Activated T-cell treated with anti-CD3 and anti-CD28 coated beads, Interleukin-2, amount 50 U/mL, for 72 hours (primary cell): ENCODE data around the gene SIGLEC1. TPM values are rescaled to one million over a fixed set of nuclear protein-coding genes. Genes with fewer than 3 reads are reported as not detected.
A peak's percentile ranks its signal among the peaks of the same experiment; 100 is the strongest.

Experiments used
- ATAC-seq, 2 donors: fragments of 150-1000 bp; cut with Tn5 transposase; replicated peaks in 1 of 2; 2 replicates each; pipeline ENCODE4 v1.10.0; 2021; ENCODE audit warnings: moderate library complexity in 2 of 2, mild to moderate bottlenecking in 1 of 2
- DNase-seq, 2 donors: peaks; one replicate each; pipeline ENCODE4 v3.0.0; 2021 to 2022; ENCODE audit warnings: mixed read lengths in 1 of 2
- H3K27ac Mint-ChIP-seq: one replicate; pipeline ENCODE4 v1.8.0; 2022; ENCODE audit warnings: mild to moderate bottlenecking, moderate library complexity, mixed read lengths
- H3K27me3 Mint-ChIP-seq: one replicate; pipeline ENCODE4 v1.8.0; 2022; ENCODE audit warnings: low read depth, mixed read lengths
- H3K36me3 Mint-ChIP-seq, 2 donors: one replicate each; pipeline ENCODE4 v1.8.0; 2022; ENCODE audit warnings: mixed read lengths in 2 of 2, mild to moderate bottlenecking in 1 of 2; ENCODE audit not compliant: insufficient read depth in 2 of 2
- H3K4me1 Mint-ChIP-seq: one replicate; pipeline ENCODE4 v1.8.0; 2022; ENCODE audit warnings: low read depth, mixed read lengths
- H3K4me3 Mint-ChIP-seq, 2 donors: one replicate each; pipeline ENCODE4 v1.8.0; 2022; ENCODE audit warnings: mild to moderate bottlenecking in 2 of 2, mixed read lengths in 2 of 2, moderate library complexity in 2 of 2
- H3K9me3 Mint-ChIP-seq, 2 donors: one replicate each; pipeline ENCODE4 v1.8.0; 2022; ENCODE audit warnings: mixed read lengths in 2 of 2
- total RNA-seq, 2 donors: library from RNA; stranded (reverse); gene quantifications; one replicate each; pipeline ENCODE4 v1.2.3, GENCODE V29; 2022

SIGLEC1 gene
- total RNA-seq, 2 donors from 2014 or later = 0.02 TPM; not detected in 1

DNA sequence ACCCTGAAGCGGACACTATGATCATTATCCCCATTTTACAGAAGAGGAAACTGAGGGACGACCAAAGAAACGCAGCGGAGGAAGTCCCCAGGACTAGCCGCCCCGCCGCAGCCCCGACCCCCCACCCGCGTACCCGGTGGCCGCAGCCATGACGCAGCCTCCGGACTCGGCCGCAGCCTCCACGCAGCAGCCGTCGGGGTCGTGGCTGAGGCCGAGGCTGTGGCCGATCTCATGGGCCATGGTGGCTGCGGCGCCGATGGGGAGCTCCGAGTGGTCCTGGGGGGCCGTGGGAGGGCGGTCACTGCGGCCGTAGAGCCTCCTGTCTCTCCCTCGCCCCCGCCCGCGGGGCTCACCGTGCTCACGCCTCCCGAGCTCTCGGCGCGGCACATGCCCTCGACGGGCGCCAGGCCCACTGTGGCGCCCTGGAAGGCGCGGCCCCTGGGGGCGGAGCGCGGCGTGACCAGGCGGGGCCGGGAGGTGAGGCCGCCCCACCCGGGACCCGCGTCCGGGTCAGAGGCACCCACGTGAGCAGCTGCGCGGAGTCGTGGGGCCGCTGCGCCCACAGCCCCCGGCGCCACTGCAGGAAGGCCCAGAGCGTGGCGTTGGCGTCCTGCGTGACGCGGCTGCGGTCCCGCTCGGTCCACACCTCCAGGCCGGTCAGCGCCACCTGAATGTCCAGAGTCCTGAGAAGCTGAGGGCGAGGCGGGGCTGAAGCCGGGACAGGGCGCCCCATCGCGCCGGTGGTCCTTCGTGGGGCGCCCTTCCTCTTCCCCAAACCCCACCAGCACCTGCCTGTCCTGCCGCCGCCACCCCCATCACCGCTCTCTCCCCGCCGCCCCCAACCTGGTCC lies 39.0 kb downstream of the SIGLEC1 start:
- H3K4me3 Mint-ChIP-seq = peak overlapping the region; percentile 33 to 39
- DNase-seq (no peak), ATAC-seq (no peak)
- no peaks in the 10 kb centered on the region for H3K9me3 Mint-ChIP-seq
- peaks cover 52% of the 10 kb centered on the region for H3K27me3 Mint-ChIP-seq
- H3K36me3 Mint-ChIP-seq = no peaks in the 10 kb centered on the region
- H3K27ac Mint-ChIP-seq = no peak overlapping the region
- H3K4me1 Mint-ChIP-seq = peaks cover 5% of the 10 kb centered on the region

DNA sequence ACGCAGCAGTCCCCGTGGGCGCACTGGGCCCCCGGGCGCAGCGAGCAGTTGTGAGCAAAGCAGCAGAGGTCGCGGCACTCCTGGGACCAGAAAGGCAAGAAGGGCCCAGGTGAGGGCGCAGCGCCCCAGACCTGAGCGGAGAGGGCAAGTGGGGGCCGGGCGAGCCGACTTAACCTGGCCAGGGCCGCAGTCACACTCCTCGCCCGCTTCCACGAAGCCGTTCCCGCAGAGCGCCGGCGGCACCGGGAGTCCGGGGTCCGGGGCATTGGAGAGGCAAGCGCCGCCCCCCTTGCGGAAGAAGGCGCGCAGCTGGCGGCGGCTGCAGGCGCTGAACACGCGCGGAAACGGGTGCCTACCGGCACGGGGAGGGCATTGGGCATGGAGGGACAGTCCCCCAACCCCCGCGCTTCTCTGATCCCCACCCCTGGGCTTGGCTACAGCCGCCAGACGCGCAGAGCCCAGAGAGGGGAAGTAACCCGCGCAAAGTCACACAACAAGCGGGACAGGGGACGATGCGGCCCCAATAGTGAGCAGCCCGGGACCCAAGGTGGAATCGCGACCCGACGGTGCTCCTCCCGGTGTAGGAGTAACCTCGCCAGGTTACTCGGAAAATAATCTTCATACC lies 39.7 kb downstream of the SIGLEC1 start:
- no peak overlapping the region for H3K27ac Mint-ChIP-seq
- H3K27me3 Mint-ChIP-seq = peaks cover 50% of the 10 kb centered on the region
- no peaks in the 10 kb centered on the region for H3K36me3 Mint-ChIP-seq
- ATAC-seq (peak; percentile 27 to 36), DNase-seq (peak in 1 of 2 donors; percentile 21)
- no peaks in the 10 kb centered on the region for H3K9me3 Mint-ChIP-seq
- H3K4me3 Mint-ChIP-seq = peak overlapping the region; percentile 39 to 40
- H3K4me1 Mint-ChIP-seq = peaks cover 5% of the 10 kb centered on the region

DNA sequence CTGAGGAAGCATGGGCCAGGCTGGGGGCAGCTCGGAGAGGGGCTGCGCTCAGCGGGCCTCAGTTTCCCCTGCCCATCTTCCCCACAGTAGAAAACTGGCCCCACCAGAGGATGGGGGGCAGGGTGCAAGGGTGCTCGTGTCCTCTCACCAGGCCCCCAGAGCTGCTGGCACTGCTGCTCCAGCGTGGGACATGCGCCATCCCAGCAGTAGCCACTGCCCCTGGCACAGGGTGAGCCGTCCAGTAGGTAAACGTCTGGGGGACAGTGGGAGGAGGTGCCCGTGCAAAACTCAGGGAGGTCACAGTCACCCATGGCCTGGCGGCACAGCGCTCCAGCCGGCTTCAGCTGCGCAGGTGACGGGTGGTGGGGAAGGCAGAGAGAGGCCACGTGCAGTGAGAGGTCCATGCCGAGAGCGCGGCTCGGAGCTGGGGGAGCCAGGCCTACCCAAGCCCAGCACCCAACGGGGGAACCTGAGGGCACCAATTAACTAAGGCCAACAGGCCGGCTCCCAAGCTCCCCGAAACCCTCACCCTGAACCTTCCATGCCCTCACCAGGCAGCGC lies 40.3 kb downstream of the SIGLEC1 start:
- peaks cover 50% of the 10 kb centered on the region for H3K27me3 Mint-ChIP-seq
- H3K4me1 Mint-ChIP-seq = peaks cover 10% of the 10 kb centered on the region
- peak overlapping the region; percentile 39 to 40 for H3K4me3 Mint-ChIP-seq
- H3K36me3 Mint-ChIP-seq = no peaks in the 10 kb centered on the region
- no peak for DNase-seq
- H3K9me3 Mint-ChIP-seq = no peaks in the 10 kb centered on the region
- no peak overlapping the region for H3K27ac Mint-ChIP-seq
- no peak for ATAC-seq

DNA sequence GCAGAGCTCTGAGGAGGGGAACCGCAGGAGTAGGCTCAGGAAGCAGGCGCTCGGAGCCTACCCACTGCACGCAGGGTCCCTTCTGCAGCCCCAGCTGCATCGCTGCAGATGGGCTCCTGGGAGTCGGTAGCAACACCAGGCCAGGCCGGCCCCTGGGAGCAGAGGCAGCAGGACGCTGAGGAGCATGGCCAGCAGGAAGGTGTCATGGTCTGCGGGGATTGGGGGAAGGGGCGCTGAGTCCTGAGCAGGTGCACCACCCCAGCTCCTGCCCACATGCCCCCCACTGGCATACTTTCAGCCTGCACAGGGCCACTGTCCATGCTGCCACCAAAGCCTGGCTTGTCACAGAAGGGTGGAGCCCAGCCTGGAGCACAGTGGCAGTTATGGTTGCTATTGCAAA lies 41.5 kb downstream of the SIGLEC1 start:
- ATAC-seq = no peak
- no peaks in the 10 kb centered on the region for H3K36me3 Mint-ChIP-seq
- no peak for DNase-seq
- no peaks in the 10 kb centered on the region for H3K9me3 Mint-ChIP-seq
- peaks cover 16% of the 10 kb centered on the region for H3K4me1 Mint-ChIP-seq
- H3K27me3 Mint-ChIP-seq = peaks cover 40% of the 10 kb centered on the region
- H3K4me3 Mint-ChIP-seq = peak overlapping the region in 1 of 2 donors; percentile 23
- H3K27ac Mint-ChIP-seq = no peak overlapping the region

DNA sequence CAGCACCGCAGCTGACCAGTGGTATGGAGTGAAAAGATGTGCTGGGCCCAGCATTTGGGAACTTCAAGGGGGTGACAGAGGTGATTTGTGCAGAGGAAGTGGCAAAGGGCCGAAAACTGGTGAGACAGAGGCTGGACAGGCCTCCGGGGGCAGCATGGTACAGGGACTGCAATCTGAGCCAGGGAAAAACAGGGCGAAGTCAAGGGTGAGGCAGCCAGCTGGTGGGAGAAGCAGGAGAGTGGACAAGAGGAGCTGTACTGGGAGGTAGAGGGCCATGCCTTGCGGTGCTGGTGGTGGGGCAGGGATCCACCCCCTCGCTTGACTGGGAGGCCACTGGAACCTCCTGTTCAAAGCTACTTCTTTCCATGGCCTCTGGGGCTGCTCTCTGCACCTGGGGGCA lies 41.9 kb downstream of the SIGLEC1 start:
- no peak for ATAC-seq
- H3K27me3 Mint-ChIP-seq = peaks cover 36% of the 10 kb centered on the region

DNA sequence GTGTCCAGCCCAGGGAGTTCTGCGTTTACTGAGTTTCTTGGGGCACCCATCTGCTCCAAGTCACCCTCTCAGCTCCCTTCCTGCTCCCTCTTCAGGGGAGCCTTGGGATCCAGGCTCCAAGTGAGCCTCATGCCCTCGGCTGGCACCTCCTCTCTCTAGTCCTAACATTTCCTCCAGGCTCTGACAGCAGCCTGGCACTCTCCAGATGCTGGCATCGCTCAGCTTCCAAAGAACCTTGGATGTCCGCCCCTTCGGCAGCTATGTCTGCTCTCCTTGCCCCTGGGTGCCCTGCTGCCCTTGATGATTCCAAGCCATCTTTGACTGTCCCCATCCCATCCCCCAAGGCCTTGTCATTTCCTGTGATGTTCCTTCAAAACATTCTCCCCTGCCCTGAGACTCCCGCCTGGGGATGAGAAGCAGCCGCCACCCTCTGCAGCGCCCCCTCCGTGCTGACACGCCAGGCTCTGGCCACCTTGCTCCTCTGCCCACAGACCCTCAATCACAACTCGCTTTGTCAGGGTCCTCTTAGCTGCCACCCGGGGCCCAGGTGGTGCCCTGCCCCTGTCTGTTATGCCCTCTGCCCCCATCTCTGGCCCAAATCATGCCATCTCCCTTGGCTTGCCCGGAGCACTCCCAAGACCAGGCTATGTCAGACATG lies 42.6 kb downstream of the SIGLEC1 start:
- no peaks in the 10 kb centered on the region for H3K9me3 Mint-ChIP-seq
- H3K4me3 Mint-ChIP-seq = no peak overlapping the region
- ATAC-seq (no peak), DNase-seq (no peak)
- H3K4me1 Mint-ChIP-seq = peaks cover 27% of the 10 kb centered on the region
- H3K27ac Mint-ChIP-seq = no peak overlapping the region
- H3K27me3 Mint-ChIP-seq = peaks cover 29% of the 10 kb centered on the region
- H3K36me3 Mint-ChIP-seq = no peaks in the 10 kb centered on the region

More for the DNA sequence above, 41.9 kb downstream of the SIGLEC1 start:
- Mint-ChIP-seq H3K9me3 (no peaks in the 10 kb centered on the region), H3K27ac (no peak overlapping the region), H3K4me1 (peaks cover 20% of the 10 kb centered on the region), H3K4me3 (no peak overlapping the region), H3K36me3 (no peaks in the 10 kb centered on the region)
- no peak for DNase-seq

DNA sequence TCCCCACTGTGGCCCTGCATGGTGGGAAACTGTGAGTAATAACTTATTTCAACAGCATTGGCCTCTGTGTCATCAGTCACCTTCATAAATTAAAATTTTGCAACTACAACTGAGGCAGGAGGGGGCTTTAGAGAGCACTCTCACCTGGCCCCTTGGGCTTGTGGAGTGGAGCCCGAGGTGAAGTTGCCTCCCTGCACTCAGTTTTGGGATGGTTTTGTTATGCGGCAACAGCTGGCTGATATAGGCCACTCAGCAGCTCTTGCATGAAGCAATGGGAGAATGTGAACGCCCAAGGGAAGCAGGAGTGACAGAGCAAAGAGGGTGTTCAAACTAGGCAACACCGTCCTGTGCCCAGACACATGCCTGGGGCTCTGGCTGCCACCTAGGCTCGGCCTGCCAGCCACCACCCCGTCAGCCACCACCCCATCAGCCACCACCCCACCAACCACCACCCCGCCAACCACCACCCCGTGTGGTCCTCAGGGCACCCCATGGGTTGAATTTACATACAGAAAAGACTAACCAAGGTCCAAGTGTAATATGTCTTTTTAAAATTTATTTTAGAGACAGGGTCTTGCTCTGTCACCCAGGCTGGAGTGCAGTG lies 44.9 kb downstream of the SIGLEC1 start:
- Mint-ChIP-seq H3K27ac (no peak overlapping the region), H3K4me1 (peaks cover 27% of the 10 kb centered on the region), H3K36me3 (no peaks in the 10 kb centered on the region), H3K9me3 (no peaks in the 10 kb centered on the region), H3K27me3 (peaks cover 29% of the 10 kb centered on the region), H3K4me3 (no peak overlapping the region)
- ATAC-seq (no peak), DNase-seq (no peak)

DNA sequence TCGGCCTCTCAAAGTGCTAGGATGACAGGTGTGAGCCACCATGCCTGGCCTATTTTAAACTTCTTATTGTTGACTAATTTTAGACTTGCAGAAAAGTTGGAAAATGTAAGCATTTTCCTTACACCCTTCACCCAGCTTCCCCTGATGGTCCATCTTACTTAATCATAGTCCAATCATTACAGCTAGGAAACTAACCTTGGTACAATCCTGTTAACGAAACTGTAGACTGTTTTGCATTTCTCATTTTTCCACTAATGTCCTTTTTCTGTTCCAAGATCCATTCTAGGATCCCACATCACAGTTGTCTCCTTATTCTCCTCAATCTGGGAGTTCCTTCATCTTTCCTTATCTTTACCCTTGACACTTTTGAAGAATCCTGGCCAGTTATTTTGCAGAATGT lies 48.5 kb downstream of the SIGLEC1 start:
- DNase-seq = no peak
- Mint-ChIP-seq H3K4me1 (peaks cover 39% of the 10 kb centered on the region), H3K27ac (no peak overlapping the region), H3K4me3 (no peak overlapping the region), H3K9me3 (no peaks in the 10 kb centered on the region), H3K27me3 (peaks cover 33% of the 10 kb centered on the region), H3K36me3 (no peaks in the 10 kb centered on the region)
- ATAC-seq = no peak

DNA sequence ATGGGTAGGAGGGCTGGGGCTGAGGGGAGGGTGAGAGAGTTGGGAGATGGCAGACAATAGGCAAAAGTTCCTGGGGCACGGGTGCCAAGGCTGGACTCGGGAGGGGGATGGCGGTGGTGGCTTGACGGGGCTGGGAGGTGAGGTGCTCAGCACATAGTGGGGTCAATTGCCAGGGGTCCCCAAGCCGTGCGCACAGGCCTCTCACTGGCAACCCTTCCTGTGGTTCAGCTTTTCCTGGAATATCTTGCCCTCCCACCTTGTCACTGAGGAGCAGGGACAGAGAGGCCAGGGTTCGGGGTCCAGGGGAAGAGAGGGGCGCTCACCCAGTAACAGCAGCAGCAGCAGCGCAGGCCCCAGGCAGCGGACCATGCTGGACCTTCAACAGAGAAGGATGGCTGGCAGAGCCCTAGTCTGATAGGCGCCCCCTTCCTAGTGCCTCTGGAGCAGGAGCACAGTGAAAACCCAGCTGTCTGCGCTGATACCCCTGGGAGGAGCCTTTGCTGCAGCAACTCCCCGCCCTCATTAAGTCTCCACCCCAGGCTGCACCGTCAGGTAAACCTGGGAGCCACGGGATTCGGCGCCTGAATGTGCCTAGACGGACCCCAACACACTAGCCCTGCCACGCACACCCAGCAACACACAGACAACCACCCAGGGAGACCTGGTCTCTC lies 49.2 kb downstream of the SIGLEC1 start, which contains the start of gene GFRA4:
TSS of gene GFRA4 (minus strand) at position 369 of the 671 bp plus-strand sequence. CDS start at position 369, 0 bp downstream.
- no peak within 1 kb of the TSS for H3K4me3 Mint-ChIP-seq
- DNase-seq (no peak), ATAC-seq (no peak)
- no peaks in the 10 kb centered on the region for H3K36me3 Mint-ChIP-seq
- peaks cover 44% of the 10 kb centered on the region for H3K4me1 Mint-ChIP-seq
- H3K9me3 Mint-ChIP-seq = no peaks in the 10 kb centered on the region
- H3K27ac Mint-ChIP-seq = no peak within 1 kb of the TSS
- H3K27me3 Mint-ChIP-seq = peaks cover 36% of the 10 kb centered on the region

Other genes with a start within 250 kb of the SIGLEC1 start
- 10 to 100 TPM in 1 of 2 donors, 1 to 10 TPM in 1; 9.6 to 11.6 TPM for gene ATRN, start 241.6 kb downstream of the SIGLEC1 start, total RNA-seq
- not detected for gene GFRA4, start 49.2 kb downstream of the SIGLEC1 start, total RNA-seq
- gene ADAM33, start 30.6 kb downstream of the SIGLEC1 start, total RNA-seq = not detected
- gene HSPA12B, start 20.1 kb upstream of the SIGLEC1 start, total RNA-seq = not detected
- gene ADISSP, start 55.2 kb upstream of the SIGLEC1 start, total RNA-seq = 10 to 100 TPM; 26.3 to 35.8 TPM
- gene SPEF1, start 68.8 kb upstream of the SIGLEC1 start, total RNA-seq = under 1 TPM; 0.48 to 0.49 TPM
- 10 to 100 TPM; 30.4 to 31.5 TPM for gene CENPB, start 74.1 kb upstream of the SIGLEC1 start, total RNA-seq
- gene CDC25B, start 83.7 kb upstream of the SIGLEC1 start, total RNA-seq = 100 to 1,000 TPM; 121 to 128 TPM
- gene AP5S1, start 107.9 kb upstream of the SIGLEC1 start, total RNA-seq = 10 to 100 TPM; 10.3 to 13.7 TPM
- 10 to 100 TPM; 27.9 to 29.8 TPM for gene MAVS, start 134.2 kb upstream of the SIGLEC1 start, total RNA-seq
- gene PANK2, start 176.8 kb upstream of the SIGLEC1 start, total RNA-seq = 10 to 100 TPM; 60.6 to 67.4 TPM